Stimulated activated CD8-positive, alpha-beta memory T cell treated with anti-CD3 and anti-CD28 coated beads, Interleukin-12 subunit alpha, Interleukin-12 subunit beta, amount 100 ng/mL, for 4 hours (primary cell): ENCODE measurements around the gene TMEM221.

Experiments
- DNase-seq: peaks from one replicate; pipeline ENCODE4 v3.0.0-alpha.2; 2020; ENCODE audit warnings: low read depth

The TMEM221 gene

GRCh38 chr19:17441241-17442021 is 7.0 kb downstream of the TMEM221 start:
- no peak for DNase-seq

DNA sequence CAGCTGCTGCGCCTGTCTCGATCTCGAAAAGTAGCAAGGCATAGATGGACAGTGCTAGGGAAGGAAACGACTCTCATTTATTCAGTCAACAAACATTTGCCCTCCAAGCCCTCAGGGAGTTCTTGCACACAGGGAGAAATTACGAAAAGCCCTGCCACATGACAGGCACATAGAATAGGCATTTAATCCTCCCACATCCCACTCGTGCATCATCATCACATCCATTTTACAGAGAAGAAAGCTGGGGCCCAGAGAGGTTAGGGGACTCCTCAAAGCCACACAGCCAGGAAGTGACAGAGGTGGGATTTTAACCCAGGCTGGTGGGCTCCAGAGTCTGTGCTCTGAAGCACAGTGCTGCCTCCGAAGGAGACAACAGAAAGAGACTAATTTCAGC is 11.6 kb downstream of the TMEM221 start:
- no peak for DNase-seq

DNA sequence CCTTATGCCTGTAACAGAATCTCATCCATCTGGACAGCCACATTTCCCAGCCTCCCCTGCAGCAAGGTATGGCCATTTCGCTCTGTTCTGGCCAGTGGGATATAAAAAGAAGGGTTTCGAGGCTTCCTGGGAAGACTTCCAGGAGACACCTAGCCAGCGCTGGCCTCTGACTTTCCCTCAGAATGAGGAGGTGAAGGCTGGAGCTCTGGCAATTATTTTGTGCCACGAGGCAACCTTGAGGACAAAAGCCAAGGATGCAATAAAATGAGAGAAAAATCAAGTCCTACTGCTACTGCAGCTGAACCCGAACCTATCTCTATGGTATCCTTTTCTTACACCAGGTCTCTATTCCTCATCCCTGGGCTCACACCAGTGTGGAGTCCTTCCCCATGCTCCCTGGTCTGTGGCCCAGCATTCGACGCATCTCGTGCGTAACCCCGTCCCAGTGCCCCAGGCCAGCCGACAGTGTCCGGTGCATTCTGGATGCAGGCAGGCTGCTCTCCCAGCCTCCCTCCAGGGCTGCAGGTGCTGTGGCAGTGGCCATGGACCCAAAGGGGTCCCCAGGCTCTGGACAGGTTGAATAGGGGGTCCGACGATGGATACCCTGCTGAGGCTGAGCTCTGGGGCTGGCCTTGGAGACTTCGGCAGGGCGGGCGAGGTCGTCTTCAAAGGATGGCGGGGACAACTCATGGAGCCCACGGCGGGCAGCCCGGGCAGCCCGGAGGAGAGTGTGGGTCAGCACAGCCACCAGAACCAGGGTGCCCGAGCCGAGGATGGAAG is 12.2 kb downstream of the TMEM221 start:
- DNase-seq: no peak

GRCh38 chr19:17435218-17435617 is 13.2 kb downstream of the TMEM221 start:
- DNase-seq: no peak

DNA sequence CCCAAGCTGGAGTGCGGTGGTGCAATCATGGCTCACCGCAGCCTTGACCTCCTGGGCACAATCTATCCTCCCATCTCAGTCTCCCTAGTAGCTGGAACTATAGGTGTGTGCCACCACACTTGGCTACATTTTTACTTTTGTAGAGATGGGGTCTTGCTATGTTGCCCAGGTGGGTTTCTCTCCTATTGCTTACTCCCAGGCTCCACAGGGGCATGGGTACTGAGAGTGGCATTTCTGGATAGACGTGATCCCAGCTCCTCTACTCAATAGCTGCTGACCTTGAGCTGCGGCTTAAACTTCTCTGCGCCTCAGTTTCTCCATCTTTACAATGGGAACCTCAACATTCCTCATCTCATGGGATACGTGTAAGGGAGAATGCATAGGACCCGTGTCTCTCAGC is 17.1 kb downstream of the TMEM221 start:
- no peak for DNase-seq

GRCh38 chr19:17429641-17430113 is 18.8 kb downstream of the TMEM221 start:
- no peak for DNase-seq

DNA sequence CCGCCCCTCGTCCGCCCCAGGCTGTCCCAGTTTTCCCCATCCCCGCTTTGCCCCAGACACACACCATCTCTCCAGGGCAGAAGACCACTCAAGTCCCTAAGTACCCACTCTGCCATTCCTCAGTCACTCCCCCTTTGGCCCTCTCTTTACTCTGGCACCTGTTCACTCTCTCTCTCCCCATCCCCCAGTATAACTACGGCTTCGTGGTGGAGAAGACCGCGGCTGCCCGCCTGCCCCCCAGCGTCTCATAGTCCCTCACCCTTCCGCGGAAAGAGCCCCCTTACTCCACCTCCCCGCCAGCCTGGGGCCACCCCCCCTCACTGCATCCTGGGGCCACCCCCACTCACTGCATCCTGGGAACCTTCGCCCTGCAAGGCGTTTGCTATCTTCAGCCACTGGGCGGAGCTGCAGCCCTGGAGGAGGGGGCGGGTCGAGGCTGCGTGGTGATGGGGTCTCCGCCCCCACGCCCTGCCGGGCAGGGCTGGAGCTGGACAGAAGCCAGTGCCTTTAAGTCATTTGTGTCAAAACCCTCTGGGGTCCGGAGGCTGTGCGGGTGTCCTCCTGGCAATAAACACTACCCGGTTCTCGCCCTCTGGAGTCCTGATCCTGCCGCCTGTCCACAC is 23.6 kb downstream of the TMEM221 start:
- DNase-seq: no peak

DNA sequence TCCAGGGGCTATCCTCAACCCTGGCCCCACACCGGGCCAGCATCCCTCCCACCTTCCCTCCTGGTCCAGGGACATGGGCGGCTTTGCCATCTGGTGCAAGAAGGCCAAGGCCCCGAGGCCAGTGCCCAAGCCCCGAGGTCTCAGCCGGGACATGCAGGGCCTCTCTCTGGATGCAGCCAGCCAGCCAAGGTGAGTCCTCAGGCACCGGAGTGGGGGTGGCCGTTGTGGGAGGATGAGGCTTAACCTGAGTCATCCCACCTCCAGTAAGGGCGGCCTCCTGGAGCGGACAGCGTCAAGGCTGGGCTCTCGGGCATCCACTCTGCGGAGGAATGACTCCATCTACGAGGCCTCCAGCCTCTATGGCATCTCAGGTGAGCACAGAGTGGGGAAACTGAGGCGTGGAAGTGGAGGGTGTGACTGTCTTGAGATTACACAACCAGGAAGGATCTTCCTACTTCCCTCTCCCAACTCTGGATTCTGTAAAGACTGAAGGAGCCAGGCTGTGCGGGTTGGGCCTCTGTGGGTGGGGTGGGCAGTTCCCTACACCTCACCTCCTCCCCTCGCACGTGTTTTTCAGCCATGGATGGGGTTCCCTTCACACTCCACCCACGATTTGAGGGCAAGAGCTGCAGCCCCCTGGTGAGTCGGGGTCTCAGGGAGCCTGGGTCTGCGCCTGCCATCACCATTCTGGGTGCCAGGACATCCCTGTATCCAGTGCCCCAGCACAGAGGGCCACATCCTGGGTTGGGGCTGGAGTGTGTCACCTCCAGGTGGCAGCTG is 24.8 kb downstream of the TMEM221 start:
- no peak for DNase-seq

GRCh38 chr19:17421942-17422341 is 26.5 kb downstream of the TMEM221 start:
- DNase-seq: no peak

DNA sequence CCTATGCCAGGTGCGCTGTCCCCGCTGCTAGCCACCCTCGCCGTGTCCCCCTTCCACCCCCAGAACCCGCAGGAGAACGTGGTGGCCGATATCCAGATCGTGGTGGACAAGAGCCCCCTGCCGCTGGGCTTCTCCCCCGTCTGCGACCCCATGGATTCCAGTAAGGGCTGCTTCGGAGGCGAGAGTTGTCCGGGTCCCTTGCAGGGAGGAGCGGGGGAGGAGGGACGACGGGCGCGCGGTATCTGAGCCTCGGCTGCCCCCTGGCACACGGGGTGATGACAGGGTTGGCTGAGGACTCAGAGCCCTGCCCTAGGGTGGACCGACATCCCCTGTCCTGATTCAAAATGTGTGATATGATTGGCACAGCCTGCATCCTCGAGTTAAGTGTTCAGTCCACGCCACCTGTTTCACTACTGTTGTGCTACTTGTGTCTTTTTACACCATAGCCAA is 28.0 kb downstream of the TMEM221 start:
- no peak for DNase-seq

- peak; percentile 91 for DNase-seq
Measured at GRCh38 chr19:17419621-17420474, 28.6 kb downstream of the TMEM221 start, which contains the start of gene MVB12A. Gene MVB12A, plus strand, starts transcription at chr19:17420047. Its CDS starts 89 bp downstream, at chr19:17420136.

DNA sequence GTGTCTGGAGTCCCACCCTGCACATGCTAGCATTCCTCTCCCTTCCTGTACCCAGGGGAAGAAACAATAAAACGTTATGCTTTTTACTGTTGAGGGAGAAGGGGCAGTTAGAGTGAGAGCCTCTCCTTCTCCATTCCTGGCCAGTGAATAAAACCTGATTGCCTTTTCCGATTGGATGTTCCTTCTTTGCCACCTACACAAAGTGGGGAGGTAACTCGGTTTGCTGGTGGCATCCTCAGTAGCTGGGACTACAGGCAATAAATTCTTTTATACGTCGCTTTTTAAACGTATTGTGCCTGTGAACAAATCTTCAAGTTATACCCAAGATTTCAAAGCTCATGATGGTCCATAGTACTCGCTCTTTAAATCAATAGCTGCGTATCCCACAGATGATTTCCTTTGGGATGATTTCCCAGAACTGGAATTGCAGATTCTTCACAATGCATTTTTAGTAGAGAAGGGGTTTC is 29.3 kb downstream of the TMEM221 start:
- no peak for DNase-seq

GRCh38 chr19:17418710-17419109 is 29.8 kb downstream of the TMEM221 start:
- DNase-seq: no peak

DNA sequence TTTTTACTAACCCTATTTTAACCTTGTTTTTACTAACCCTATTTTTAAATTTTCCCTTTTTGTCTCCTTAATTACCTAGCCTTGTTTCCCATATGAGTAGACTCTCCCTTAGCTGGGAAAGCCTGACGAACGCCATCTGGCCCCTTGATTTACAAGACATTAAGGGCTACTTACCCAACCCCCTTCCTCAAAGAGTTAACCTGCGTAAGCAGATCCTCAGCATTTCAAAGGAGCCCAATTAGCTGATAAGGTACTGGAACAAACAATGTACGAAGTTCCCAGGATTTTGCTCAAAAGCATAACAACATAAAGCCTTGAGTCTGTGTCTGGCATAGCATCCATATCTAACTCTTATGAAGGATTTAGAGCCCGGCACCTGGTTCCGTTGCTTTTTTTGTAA is 33.3 kb downstream of the TMEM221 start:
- no peak for DNase-seq

- DNase-seq: no peak
Measured at GRCh38 chr19:17414097-17414496, 34.4 kb downstream of the TMEM221 start.

DNA sequence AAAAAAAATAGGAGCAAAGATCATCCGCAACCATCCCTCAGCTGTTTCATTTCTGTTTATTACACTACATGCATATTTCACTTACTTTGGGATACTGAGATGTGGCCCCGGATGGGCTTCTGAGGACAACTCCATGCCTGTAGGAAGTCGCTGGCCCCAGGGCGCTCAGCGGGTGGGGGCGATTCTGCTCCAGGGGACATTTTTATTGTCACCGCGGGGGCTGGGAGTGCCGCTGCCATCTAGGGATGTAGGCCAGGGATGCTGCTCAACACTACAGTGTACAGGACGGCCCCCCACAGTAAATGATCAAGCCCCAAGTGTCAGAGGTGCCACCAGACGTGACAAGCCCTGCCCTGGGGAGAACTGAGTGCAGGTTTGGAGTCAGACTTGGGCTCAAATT is 36.7 kb downstream of the TMEM221 start:
- DNase-seq: no peak

- no peak for DNase-seq
Measured at GRCh38 chr19:17409990-17410389, 38.5 kb downstream of the TMEM221 start.

GRCh38 chr19:17406887-17407196 is 41.6 kb downstream of the TMEM221 start:
- no peak for DNase-seq

DNA sequence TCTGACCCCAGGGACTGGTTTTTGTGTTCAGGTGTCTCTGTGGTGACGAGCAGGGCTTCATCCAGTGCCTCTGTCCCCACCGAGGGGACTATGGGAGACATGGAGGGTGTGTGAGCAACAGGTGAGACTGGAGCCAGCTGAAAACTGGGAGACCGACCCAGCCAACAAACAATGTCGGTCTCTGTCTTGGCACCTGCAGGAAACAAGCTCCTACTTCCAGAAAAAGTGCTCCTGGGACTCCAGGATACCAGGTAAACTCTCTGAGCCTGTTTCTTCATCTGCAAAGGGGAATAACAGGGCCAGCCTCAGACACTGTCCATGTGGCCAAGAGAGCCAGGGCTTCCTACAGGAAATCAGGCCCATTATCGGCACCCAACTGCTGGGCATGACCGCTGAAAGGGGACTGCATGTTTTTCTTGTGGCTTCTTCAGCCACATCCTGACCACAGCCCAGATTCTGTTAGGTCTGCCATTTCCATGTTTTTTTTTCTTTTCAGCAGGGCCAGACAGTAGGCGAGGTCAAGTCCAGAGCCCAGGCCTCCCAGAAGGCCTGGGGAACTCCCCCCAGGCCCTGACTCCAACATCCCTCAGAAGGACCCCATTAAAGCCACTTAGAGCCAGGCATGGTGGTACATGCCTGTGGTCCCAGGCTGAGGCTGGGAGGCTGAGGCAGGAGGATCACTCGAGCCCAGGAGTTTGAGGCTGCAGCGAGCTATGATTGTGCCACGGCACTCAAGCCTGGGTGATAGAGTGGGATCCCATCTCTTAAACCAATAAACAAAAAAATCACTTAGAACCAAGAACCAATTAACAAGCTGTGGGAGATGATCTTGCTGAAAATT is 42.2 kb downstream of the TMEM221 start:
- no peak for DNase-seq
